Smooth muscle cell (in vitro differentiated cells): ENCODE results near the gene NHSL2. TPM values are rescaled to one million over a fixed set of nuclear protein-coding genes. Genes with fewer than 3 reads are reported as not detected.

Source experiments
- DNase-seq: peaks from one replicate; lab custom pipeline; 2025; ENCODE audit not compliant: unreplicated experiment; lab: John Stamatoyannopoulos, UW
- H2AFZ ChIP-seq: fragments of 200-600 bp; sonication (generic); 2 replicates; pipeline ENCODE4 v1.6.0; 2016; ENCODE audit warnings: antibody characterized with exemption, low read depth, mild to moderate bottlenecking
- H3F3A ChIP-seq: fragments of 200-600 bp; sonication (generic); 2 replicates; pipeline ENCODE4 v1.6.0; 2017; ENCODE audit warnings: antibody characterized with exemption, low read depth
- H3K27ac ChIP-seq: fragments of 200-600 bp; sonication (generic); 2 replicates; pipeline ENCODE4 v1.5.1; 2016; ENCODE audit warnings: low read depth, mild to moderate bottlenecking
- H3K27me3 ChIP-seq: fragments of 200-600 bp; sonication (generic); 2 replicates; pipeline ENCODE4 v1.6.1; 2016; ENCODE audit warnings: low read depth, mild to moderate bottlenecking
- H3K36me3 ChIP-seq: fragments of 200-600 bp; sonication (generic); 2 replicates; pipeline ENCODE4 v1.5.1; 2016; ENCODE audit warnings: low read depth
- H3K4me1 ChIP-seq: fragments of 200-600 bp; sonication (generic); 2 replicates; pipeline ENCODE4 v1.5.1; 2016; ENCODE audit warnings: low read depth
- H3K4me2 ChIP-seq: fragments of 200-600 bp; sonication (generic); 2 replicates; pipeline ENCODE4 v1.6.0; 2016; ENCODE audit warnings: mild to moderate bottlenecking
- H3K4me3 ChIP-seq: fragments of 200-600 bp; sonication (generic); 2 replicates; pipeline ENCODE4 v1.5.1; 2016; ENCODE audit warnings: mild to moderate bottlenecking
- H3K79me2 ChIP-seq: fragments of 200-600 bp; sonication (generic); 2 replicates; pipeline ENCODE4 v1.6.0; 2016; ENCODE audit warnings: low read depth, mild to moderate bottlenecking
- H3K9ac ChIP-seq: fragments of 200-600 bp; sonication (generic); 2 replicates; pipeline ENCODE4 v1.6.0; 2016; ENCODE audit warnings: low read depth
- H3K9me3 ChIP-seq: fragments of 200-600 bp; sonication (generic); replicated peaks from 2 replicates; pipeline ENCODE4 v1.5.1; 2016; ENCODE audit warnings: low read depth
- H4K20me1 ChIP-seq: fragments of 200-600 bp; sonication (generic); 2 replicates; pipeline ENCODE4 v1.6.0; 2016; ENCODE audit warnings: low read depth
- WGBS: methylation state at CpG from one replicate; pipeline ENCODE4 v1.1.7; 2016; ENCODE audit warnings: low lambda C conversion rate; 5-methylcytosine and 5-hydroxymethylcytosine counted together
- polyA plus RNA-seq: library from polyadenylated mRNA; unstranded; fragments of >200 nt; fragmentation: Nextera tagmentation; extraction: Ambion mirVana; gene quantifications from 2 replicates; pipeline ENCODE4 v1.2.1, GENCODE V29; 2016
- total RNA-seq: library from RNA; depleted of rRNA; stranded (reverse); fragments of >200 nt; gene quantifications from 2 replicates; pipeline ENCODE4 v1.2.3, GENCODE V29; 2014
- TF ChIP-seq, protein P1 (sequence below): fragments of 200-600 bp; sonication (generic); IDR thresholded peaks from 2 replicates; pipeline ENCODE4 v1.5.1; 2017; ENCODE audit warnings: borderline replicate concordance, mild to moderate bottlenecking, antibody characterized with exemption; ENCODE audit not compliant: insufficient read depth, poor library complexity, severe bottlenecking

NHSL2 gene
- total and polyA plus RNA-seq, 2 experiments from 2014 or later = 2.9 to 3.3 TPM

DNA sequence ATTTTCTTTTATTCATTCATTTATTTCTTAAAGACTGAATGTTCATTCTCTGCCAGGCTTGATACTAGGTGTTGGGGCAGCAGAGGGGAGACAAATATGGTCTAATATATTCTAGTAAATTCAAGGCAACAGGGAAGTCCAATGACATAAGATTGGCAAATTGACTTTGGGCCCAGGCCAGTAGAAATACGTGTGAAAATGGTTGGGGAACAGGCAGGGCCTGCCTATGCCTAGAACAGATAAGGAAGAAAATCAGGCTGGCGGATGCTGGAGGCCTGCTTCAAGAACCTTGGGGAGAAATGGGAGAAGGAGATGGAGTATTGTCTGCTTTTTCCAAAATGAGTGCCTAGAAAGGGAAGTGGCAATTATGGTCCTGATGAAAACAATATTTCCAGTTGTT, 112.4 kb downstream of the NHSL2 start:
- no peak overlapping the region for H3K27ac ChIP-seq
- TF ChIP-seq, protein P1, sequence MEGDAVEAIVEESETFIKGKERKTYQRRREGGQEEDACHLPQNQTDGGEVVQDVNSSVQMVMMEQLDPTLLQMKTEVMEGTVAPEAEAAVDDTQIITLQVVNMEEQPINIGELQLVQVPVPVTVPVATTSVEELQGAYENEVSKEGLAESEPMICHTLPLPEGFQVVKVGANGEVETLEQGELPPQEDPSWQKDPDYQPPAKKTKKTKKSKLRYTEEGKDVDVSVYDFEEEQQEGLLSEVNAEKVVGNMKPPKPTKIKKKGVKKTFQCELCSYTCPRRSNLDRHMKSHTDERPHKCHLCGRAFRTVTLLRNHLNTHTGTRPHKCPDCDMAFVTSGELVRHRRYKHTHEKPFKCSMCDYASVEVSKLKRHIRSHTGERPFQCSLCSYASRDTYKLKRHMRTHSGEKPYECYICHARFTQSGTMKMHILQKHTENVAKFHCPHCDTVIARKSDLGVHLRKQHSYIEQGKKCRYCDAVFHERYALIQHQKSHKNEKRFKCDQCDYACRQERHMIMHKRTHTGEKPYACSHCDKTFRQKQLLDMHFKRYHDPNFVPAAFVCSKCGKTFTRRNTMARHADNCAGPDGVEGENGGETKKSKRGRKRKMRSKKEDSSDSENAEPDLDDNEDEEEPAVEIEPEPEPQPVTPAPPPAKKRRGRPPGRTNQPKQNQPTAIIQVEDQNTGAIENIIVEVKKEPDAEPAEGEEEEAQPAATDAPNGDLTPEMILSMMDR = no peak

DNA sequence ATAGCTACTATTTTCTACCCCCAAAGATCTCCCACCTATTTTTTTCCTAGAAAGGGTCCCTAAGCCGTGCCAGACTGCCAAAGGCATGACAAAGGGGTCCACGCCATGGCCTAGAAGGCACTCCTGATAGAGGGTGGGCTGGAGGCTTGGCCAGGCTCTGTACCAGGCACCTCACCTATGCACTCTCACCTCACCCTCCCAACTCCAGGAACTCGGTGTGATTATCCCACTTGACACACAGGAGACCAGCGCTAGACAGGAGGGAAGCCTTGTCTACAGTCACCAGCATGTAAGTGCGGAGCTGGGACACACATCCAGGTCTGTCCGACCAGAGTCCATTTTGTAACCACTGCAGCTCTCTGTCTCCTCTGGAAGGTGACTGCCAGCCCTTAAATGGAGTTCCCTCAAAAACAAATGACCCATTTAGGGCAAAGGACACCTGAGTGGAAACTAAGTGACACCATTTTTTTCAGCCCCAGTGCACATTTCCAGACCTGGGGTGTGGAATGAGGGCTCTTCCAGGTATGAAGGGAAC, 114.7 kb downstream of the NHSL2 start:
- Histone ChIP-seq H3K36me3 (no peaks in the 10 kb centered on the region), H3K4me3 (no peak overlapping the region), H3F3A (no peaks in the 10 kb centered on the region), H3K9ac (no peak overlapping the region), H3K9me3 (no peaks in the 10 kb centered on the region), H3K79me2 (no peaks in the 10 kb centered on the region), H3K27ac (no peak overlapping the region), H3K27me3 (no peaks in the 10 kb centered on the region), H2AFZ (no peak overlapping the region), H3K4me1 (no peaks in the 10 kb centered on the region), H4K20me1 (no peaks in the 10 kb centered on the region), H3K4me2 (no peak overlapping the region)
- 77% methylated on average over 6 of the region's 6 CpGs for WGBS
- no peak for DNase-seq
- TF ChIP-seq, protein P1 = no peak

More for the DNA sequence above, 112.4 kb downstream of the NHSL2 start:
- no peak overlapping the region for H3K4me2 ChIP-seq
- no peaks in the 10 kb centered on the region for H3K79me2 ChIP-seq
- no peak overlapping the region for H2AFZ ChIP-seq
- no peak overlapping the region for H3K9ac ChIP-seq
- no peaks in the 10 kb centered on the region for H3K9me3 ChIP-seq
- no peaks in the 10 kb centered on the region for H3K4me1 ChIP-seq
- H3F3A ChIP-seq = no peaks in the 10 kb centered on the region
- H3K27me3 ChIP-seq = no peaks in the 10 kb centered on the region
- no peaks in the 10 kb centered on the region for H3K36me3 ChIP-seq
- H4K20me1 ChIP-seq = no peaks in the 10 kb centered on the region
- DNase-seq = no peak
- no peak overlapping the region for H3K4me3 ChIP-seq
- WGBS = 61% methylated on average over 2 of the region's 2 CpGs

DNA sequence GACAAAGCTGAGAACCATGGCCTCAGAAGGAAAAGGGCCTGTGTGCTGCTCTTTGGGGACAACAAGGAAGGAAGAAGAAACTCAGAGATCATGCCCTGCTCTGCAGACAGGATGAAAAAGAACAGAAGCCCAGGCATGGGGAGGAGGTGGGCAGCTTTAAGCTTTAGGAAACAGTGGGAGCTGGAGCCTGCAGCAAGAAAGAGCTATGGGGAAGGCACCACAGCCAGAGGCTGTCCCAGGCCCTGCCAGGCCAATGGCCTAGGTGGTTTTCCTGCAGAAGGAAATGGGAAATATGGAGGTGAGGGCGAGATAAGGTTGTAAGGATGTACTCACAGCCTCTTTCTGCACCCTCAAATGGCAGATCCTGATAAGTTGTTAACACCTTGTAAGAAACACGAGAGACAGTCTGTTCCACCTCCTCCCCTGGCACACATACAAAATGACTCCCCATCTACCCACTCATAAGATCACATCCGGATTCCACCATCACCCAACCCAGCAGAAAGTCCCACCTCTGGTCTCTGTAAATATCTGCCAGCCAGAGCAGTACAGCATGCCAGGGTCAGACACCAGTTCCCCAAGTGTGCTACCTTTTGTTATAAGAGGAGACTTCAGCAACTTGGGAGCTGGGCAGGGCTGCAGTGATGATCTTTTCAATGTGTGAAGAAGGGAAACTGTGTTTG, 115.8 kb downstream of the NHSL2 start:
- TF ChIP-seq, protein P1 = no peak
- no peaks in the 10 kb centered on the region for H3K4me1 ChIP-seq
- H3K9ac ChIP-seq = no peak overlapping the region
- WGBS = 55% methylated on average over 3 of the region's 3 CpGs
- H3K79me2 ChIP-seq = no peaks in the 10 kb centered on the region
- no peaks in the 10 kb centered on the region for H3K36me3 ChIP-seq
- no peaks in the 10 kb centered on the region for H3K27me3 ChIP-seq
- H4K20me1 ChIP-seq = no peaks in the 10 kb centered on the region
- no peaks in the 10 kb centered on the region for H3K9me3 ChIP-seq
- no peak overlapping the region for H2AFZ ChIP-seq
- H3K4me2 ChIP-seq = no peak overlapping the region
- H3K4me3 ChIP-seq = no peak overlapping the region
- no peak for DNase-seq
- no peak overlapping the region for H3K27ac ChIP-seq
- no peaks in the 10 kb centered on the region for H3F3A ChIP-seq
